HG03442 (cell line): Measurements from ENCODE around the gene CRABP2.

Experiments used
- ATAC-seq: cut with Tn5 transposase; IDR thresholded peaks from one replicate; pipeline ENCODE4 v1.9.1; 2021; ENCODE audit warnings: mild to moderate bottlenecking, moderate library complexity; ENCODE audit not compliant: unreplicated experiment

CRABP2 gene

DNA sequence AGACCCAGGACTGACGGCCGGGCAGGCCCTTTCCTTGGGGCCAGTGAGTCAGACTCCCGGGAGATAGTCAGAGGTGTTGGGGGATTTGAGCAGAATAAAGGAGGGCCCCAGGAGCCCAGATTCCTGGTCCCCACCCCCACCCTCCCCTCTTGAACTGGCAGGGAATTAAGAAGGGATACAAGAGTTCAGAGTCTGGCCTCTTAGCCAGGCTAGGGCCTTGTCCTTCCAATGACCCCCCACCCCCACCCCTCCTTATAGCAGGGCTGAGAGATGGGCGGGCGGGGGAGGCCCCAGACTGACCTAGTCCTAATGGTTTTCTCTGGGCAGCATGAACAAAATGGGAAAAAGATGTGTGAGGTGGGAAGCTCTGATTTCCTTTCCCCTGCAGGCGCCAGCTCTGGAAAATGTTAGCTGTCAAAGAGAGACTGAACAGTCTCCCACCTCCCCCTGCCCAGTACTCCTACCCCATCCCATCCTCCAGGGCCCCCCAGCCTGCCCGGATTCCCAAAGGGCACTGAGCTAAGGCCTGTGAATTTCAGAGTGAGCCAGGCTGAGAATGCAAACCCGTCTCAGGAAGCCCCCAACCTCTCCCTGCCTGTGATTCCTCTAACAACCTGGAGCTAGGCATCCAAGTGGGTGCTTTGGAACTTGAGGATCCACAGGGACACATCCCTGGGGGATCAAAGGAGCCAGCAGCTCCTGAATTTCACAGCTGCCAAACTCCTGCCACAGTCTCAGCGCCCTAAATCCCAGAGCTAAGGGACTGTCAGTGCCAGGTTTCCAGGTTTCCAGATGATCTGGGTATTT, 5.8 kb upstream of the CRABP2 start:
- ATAC-seq, result no peak

DNA sequence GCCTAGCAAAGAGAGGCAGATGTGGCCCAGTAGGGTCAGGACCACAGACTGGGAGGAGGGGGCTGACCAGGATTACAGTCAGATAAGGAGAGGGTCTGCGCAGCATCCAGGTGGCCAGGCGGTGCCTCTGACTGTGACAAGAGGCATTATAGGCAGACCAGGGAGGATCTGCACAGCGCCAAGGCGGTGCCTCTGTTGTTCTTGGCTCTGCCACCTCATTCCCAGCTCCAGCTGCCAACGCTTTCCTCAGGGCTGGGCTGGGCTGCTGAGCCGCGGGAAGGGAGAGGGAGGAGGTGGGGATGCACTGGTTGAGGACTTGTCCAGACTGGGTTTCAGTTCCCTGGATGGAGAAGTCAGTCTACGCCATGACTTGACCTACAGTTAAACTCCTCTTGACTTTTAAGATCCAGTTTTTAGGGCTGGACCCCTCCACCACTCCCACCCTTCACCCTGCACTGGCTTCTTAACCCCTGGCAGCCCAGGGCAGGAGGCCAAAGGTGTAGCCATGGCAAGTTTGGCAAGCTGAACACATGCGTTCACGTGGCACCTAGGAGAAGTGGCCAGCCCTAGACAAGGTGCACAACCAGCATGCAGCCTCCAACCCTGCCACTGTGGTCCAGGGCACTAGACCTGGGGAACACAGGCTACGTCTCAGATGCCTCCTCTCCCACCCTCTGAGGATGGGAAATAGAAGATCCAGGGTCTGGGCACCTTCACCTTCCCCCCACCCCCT, 4.5 kb upstream of the CRABP2 start:
- ATAC-seq, result no peak

DNA sequence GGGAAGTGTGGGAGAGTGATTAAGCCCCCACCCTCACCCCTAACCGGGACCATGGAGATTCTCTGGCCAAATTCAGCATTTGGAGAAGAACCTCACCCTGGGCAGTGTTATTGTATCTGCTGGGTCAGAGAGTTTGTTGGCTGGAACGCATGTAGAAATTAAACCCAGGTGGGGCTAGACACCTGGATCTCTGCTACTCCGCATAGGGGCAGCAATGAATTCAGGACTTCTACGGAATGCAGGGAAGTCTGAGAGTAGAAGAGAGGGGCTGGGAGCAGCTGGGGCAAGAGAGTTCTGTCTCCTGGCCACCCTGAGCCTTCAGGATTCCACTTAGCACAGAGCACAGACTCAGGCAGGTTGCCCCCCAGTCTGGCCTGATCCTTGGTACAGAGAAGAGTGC, 3.6 kb upstream of the CRABP2 start:
- ATAC-seq, result no peak

DNA sequence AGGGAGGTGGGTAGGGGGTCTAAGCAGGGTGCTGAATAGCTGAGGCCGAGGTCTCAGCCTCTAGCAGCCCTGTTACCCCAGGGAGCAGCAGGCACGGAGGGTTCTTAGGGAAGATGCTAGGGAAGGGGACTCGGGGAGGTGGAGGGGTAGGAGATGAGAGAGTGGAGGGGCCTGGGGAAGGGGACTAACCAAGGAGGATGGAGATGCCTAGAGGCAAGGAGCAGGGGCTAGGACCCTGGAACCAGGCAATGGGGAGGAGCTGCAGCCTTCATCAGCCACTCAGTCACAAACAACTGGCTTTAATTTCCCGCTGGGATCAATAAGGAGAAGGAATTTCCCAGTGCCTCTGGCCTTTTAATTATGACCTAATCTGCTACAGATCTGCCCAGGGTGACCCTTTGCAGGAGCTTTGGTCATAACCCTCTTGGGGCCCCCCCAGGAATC, 2.9 kb upstream of the CRABP2 start:
- no peak for ATAC-seq

DNA sequence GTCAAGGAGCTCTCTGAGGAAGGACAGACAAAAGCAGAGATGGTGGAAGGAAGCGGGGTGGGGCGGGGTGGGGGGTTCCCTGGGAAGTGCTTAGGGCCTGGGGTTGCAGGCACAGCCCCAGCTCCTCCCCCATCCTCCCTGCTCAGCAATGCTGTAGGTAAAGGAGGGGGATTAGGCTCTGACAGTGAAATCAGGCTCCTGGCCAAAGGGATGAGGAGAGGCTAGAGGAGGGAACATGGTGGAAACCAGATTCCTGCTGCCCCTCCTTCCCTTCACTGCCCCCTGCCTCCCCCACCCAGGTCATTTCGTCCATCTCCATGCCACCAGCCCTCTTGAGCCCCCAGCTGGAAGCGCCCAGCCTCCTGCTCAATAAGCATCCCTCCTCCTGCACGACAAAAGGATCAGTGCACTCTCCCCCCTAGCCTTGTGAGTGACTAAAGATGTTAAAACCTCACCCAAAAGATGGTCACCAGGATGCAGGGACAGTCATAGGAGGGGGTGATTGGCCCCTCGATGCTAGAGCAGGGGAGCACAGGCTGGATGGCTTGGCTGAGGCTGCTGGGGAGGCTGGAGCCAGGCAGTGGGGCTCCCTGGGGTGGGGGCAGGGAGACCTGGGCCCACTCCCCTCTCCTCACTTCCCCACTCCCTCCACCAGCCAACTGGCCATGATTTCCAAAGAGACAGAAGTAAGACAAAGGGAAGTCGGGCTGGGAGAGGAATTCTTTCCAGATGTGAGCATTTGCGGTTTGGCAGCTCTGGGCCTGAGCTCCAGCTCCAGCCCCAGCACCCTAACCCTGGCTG, 2.2 kb upstream of the CRABP2 start:
- ATAC-seq, result no peak

DNA sequence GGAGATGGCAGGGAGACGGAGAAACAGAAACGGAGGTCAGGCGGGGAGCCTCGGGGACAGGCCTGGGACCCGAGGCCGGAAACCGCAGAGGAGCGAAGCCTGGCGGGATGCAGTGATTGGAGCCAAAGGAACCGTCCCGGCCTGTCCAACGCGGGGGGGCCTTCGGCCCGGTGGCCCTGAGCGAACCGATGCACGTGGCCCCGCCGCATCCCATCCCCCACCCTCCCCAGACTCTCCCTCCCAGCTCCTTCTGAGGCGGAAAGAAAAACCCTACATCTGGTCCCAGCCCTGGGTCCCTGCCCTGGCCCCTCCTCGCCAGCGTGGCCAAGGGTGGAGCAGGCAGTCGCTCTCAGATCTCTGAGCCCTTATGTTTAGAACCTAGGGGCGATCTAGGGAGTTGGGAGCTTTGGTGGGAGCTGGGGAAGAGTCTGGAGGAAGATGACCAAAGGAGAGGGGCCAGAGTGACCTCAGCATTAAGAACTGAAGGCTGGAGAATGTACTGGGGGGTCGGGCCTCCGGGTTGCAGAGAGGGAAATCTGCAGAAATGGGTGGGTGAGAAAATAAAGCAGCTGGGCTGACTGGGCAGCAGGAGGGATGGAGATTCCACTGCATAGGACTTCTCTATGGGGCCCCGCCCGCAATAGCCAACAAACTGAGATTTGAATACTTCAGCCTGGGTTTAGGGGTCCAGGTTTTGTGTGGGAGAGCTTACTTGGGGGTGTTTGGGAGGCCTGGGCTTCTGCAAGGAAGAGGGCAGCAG, 1.5 kb upstream of the CRABP2 start:
- ATAC-seq, result no peak

DNA sequence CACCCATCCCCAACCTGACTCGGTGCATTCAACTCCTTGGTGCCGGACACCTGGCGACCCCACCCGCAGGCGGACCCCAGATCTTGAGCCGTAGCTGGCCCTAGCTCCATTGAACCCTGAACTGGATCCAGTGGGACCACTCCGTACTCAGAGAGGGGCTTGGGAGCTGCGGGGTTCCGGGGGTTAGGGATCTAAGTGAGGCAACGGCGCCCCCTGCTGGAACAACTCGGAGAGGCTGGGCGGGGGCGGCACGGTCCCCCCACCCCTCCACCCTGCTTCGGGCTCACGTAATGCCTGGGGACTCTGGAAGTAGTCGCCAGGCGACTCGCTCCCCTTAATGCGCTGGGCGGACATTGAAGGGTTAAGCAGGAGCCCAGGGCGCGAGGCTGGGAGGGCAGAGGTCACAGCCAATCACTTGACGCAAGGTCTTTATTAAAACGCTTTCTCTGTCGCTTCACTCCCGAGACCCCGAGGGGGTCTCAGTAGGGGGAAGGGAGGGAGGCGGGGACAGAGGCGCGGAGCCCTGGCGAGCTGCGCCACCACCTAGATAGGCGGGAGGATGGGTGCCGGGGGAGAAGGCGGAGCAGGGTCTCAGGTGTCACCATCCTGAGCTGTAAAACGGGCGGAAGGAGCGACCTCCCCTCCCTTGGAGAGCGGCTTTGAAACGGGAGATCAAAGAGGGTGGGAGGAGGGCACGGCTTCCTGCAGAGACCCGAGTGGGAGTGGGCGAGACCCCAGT, 704 bp upstream of the CRABP2 start:
- ATAC-seq, result no peak

DNA sequence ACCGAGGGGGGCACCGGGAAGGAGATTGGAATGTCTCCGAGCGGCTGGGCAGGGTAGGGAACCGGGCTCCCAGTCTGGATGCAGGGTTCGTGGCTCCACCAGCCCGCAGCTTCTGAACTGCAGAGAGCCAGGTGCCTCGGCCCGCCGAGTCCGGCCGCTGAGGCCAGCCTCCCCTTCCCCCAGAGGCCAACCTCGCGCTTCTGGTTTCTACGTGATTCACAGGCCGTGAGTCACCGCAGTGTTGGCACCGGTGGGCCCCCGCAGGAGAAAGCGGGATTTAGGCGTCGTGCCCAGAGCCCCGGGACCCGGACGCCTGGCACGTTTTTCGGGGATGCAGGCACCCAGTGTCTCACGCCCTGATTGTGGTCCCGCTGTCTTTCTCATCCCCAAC, 458 bp downstream of the CRABP2 start:
- no peak for ATAC-seq

DNA sequence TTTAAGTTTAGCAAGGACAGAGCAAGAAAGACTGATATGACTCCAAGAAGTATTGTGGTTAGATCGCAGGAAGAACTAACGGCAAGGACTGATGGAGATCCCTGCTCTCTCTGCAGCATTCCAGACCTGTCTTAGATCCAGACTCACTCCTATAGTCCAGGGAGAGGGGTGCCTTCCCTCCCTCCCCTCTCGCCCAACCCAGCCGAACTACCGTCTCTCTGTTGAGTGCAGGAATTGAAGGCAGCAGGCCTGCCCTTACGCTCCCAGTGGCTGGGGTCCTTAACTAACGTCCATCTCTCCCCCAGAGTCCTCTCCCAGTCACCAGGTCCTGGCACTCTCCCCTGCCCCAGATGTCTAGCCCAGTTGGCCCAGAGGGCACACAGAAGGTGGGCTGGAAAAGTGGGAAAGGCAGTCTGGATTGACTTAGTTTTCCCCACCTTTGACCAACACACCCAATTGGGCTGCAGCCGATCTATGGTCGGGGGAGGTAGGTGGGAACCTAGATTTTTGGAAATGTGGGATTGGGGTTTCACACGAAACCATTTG, 1.1 kb downstream of the CRABP2 start:
- ATAC-seq, result no peak

DNA sequence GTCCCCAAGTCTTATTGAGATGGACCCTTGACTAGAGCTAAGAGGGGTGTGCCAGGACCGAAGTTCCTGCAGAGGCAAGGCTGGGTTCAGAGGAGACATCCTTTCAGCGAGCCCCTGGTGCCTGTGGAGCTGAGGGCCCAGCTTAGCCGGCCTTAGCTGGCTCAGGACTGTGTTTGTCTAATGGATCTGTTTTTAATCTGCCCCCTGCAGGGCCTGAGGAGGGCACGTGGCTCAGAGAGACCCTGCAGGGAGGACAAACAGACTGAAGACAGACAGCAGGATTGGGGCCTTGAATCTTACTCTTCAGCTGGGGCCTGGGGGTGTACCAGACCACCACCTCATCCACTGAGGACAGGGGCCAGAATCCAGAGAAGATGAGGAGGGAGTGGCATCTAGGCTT, 1.6 kb downstream of the CRABP2 start:
- no peak for ATAC-seq

DNA sequence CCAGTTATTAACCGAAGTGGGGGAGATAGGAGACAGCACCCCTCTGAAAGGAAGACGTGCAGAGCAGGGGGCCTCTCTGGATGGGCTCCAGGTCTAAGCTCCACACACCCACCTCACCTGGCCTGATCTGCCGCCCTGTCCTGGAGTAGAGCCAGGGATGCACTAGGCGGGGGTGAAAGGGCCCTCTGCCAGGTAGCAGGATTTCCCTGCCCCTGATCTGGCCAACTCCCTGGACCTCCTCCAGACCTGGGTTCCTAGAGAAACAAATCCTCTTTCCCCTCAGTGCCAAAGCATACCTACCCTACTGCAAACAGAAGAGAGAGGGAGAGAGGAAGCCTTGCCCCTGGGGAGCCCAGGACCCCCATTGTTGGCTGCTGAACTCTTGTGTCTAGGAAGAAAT, 2.0 kb downstream of the CRABP2 start:
- no peak for ATAC-seq

DNA sequence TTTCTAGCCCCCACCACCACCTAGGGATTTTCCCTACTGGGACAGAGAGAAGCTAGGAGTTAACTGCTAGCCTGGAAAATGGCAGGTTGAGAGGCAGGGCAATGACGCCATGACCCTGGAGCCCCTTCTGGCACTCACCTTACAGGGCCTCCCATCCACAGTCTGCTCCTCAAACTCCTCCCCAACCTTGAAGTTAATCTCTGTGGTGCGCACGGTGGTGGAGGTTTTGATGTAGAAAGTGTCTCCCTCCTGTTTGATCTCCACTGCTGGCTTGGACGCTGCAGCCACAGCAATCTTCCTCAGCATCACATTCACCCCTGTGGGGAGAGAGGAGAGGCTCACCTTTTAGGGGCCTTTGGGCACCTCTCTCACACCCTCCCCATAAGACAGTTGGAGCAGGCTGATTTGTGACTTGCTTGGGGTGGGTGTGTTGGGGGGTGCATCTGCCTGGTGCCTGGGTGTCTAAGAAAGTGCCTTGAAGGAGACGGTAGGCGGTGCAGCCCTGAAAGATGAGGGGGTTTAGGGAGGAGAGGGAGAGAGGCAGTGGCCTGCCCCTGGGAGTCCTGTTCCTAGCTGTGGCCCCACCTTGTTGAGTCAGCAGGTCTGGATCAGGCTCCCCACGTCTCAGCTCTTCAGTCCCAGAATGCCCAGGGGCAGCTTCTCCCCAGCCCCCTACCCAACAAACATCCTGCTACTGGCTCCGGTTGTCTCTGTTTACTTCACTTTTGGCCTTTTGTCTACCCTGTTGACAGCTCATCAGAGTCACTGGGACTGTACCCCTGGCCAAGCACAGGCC, 4.4 kb downstream of the CRABP2 start:
- no peak for ATAC-seq

DNA sequence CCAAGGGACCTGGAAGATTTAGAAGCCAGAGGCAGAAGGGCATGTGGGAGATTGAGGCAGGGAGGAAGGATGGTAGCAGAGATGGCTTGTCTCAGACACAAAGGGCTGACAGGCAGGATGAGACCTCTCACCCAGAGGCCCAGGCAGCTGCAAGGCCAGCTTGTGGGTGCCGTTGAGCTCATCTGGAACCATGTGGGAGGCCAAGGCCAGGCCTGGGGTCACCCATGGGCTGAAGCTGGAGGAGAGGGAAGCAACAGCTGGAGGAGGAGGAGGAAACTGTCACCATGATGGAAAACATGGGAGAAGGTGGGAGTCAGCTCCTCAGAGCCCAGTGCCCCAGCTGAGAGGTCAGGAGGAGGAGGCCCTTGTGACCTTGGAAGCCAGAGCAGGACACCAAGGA, 6.4 kb downstream of the CRABP2 start:
- no peak for ATAC-seq

DNA sequence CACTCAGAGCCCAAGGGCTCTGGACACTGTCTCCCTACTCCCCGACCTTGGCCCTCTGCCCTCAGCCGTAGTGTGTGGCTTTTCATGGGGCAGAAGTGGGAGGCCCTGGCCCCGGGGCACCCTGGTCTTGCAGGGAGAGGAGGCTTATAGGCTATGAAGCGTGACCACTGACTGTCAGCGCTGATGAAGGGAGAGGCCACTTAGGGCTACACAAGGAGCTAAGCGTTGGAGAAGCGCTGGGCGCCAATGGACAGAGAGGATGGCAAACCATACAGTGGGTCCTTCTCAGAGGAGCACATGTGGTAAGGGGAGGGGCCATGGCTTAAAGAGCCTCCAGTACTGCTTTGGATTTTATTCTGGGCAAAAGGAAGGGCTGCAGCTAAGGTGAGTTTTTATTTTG, 7.9 kb downstream of the CRABP2 start:
- ATAC-seq, result no peak

DNA sequence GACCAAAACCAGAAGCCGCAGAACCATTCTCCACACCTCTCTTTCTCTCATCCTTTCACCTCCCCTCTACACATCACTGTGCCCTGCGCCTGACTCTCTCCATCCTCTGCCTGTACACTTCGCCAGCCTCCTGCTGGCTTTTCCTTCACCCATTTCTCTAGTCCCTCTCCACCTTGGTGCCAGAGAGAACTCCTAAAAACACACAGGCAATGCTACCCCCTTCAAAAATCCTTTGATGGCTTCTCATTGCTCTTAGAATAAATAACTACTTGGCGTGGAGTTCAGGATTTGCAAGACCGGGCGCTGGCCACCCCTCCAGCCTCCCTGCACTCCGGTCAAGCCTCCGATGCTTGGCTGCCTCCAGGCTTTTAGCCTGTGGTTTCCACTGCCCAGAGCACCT, 8.6 kb downstream of the CRABP2 start:
- no peak for ATAC-seq

DNA sequence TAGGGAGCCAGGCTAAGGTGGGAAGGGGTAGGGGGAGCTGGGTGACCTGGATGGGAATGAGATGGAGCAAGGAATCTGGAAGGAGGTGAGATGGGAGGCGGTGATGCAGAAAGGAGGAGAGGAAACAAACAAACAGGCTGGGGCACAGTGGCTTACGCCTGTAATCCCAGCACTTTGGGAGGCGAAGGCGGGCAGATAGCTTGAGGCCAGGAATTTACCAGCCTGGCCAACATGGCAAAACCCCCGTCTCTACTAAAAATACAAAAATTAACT, 10.8 kb downstream of the CRABP2 start:
- no peak for ATAC-seq

DNA sequence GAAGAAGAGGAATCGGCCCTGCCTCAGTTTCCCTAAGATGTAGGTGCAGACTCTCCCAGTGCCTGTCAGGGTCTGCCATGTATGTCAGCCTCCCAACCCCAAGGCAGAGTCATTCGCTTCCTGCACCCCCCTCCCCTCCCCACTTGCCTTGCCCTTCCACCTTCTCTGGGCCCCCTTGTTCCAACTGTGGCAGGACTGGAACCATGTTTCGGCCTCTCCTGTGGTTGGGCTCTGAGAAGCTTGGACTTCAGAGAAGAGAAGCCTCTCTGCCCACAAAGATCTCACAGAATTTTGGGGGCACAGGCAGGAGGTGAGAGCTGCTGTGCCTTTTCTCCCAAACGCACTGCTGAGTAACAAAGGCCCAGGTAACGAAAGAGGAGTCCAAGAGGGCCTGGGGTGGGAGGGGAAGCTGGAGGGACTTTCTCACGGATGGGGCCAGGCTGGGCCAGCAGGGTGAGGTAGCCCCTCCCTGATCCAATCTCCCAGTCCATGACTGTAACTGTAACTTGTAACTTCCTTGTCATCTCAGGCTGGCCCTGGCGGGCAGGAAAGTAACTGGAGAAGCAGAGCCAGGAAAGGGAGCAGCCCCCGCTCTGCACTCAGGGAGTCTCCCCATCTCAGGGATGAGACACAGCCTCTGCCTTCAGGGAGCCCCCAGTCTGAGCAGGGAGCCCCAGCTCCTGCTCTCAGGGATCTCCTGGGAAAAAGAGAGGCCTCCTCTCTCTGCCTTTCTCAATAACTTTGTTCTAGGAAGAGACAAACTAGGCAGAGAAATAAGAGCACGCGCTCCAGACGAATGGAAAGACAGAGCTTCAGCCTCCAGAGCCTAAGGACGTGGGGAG, 11.3 kb downstream of the CRABP2 start:
- no peak for ATAC-seq
